Measurements from ENCODE around the gene TCF12. TPM values are rescaled to one million over a fixed set of nuclear protein-coding genes. Genes with fewer than 3 reads are reported as not detected.
A peak's percentile ranks its signal among the peaks of the same experiment; 100 is the strongest.

TCF12 gene
- polyA plus RNA-seq, 3 donors = 15.8 to 52.5 (median 27.6) TPM

DNA sequence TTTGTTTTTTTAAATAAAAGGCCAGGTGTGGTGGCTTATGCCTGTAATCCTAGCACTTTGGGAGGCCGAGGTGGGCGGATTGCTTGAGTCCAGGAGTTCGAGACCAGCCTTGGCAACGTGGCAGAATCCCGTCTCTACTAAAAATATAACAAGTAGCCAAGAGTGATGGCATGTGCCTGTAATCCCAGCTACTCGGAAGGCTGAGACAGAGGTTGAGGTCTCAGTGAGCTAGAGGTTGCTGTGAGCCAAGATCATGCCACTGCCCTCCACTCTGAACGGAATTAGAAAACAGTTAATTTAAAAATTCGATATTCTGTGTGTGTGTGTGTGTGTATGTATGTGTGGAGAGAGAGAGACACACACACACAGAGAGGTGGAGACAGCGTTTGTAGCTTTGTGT, 58.8 kb downstream of the TCF12 start:
- Histone ChIP-seq H4K20me1 (ENCODE audit: insufficient read depth, low read length) (peaks cover 70% of the 10 kb centered on the region), H3K4me1 (ENCODE audit: control insufficient read depth in 1 of 2, insufficient read depth in 2 of 2, low read length in 2 of 2) (no peaks in the 10 kb centered on the region), H3K27ac (ENCODE audit: low read depth in 1 of 2, low read length in 2 of 2) (no peak overlapping the region), H3K4me3 (replicated peaks in 1 of 3; ENCODE audit: low read depth in 2 of 3, low read length in 3 of 3) (no peak overlapping the region), H3K36me3 (replicated peaks in 1 of 2; ENCODE audit: control insufficient read depth in 1 of 2, insufficient read depth in 2 of 2, low read length in 2 of 2) (no peaks in the 10 kb centered on the region), H3K9ac (ENCODE audit: insufficient read depth, low read length, poor library complexity, severe bottlenecking) (no peak overlapping the region), H3K4me2 (replicated peaks; ENCODE audit: extremely low read depth, low read length, poor library complexity, severe bottlenecking) (no peak overlapping the region), H2AFZ (ENCODE audit: insufficient read depth, low read depth, low read length, poor library complexity, severe bottlenecking) (no peak overlapping the region), H3K9me3 (replicated peaks in 1 of 2; ENCODE audit: control insufficient read depth in 1 of 2, insufficient read depth in 1 of 2, low read length in 2 of 2) (no peaks in the 10 kb centered on the region), H3K79me2 (ENCODE audit: insufficient read depth, low read length) (peaks cover 77% of the 10 kb centered on the region), H3K27me3 (ENCODE audit: control insufficient read depth in 2 of 2, insufficient read depth in 2 of 2, low read length in 2 of 2) (no peaks in the 10 kb centered on the region)
- WGBS (ENCODE audit: insufficient coverage) = 99% methylated on average over 9 of the region's 9 CpGs
- H3K4me1 Mint-ChIP-seq = peaks cover 2% of the 10 kb centered on the region
- peak overlapping the region in 2 of 7 donors; percentile 46 to 79 for H3K27ac Mint-ChIP-seq
- peaks cover 0 to 2% of the 10 kb centered on the region in 2 donors for H3K36me3 Mint-ChIP-seq
- no peak overlapping the region for H3K4me3 Mint-ChIP-seq
- H3K9me3 Mint-ChIP-seq = no peaks in the 10 kb centered on the region
- intact Hi-C loops (cut with micrococcal nuclease) = no loop called here
- TF ChIP-seq, protein P1, sequence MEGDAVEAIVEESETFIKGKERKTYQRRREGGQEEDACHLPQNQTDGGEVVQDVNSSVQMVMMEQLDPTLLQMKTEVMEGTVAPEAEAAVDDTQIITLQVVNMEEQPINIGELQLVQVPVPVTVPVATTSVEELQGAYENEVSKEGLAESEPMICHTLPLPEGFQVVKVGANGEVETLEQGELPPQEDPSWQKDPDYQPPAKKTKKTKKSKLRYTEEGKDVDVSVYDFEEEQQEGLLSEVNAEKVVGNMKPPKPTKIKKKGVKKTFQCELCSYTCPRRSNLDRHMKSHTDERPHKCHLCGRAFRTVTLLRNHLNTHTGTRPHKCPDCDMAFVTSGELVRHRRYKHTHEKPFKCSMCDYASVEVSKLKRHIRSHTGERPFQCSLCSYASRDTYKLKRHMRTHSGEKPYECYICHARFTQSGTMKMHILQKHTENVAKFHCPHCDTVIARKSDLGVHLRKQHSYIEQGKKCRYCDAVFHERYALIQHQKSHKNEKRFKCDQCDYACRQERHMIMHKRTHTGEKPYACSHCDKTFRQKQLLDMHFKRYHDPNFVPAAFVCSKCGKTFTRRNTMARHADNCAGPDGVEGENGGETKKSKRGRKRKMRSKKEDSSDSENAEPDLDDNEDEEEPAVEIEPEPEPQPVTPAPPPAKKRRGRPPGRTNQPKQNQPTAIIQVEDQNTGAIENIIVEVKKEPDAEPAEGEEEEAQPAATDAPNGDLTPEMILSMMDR (IDR thresholded peaks at IDR 0.05) = no peak
- DNase-seq = no peak
- H3K27me3 Mint-ChIP-seq (ENCODE audit: low read depth in 3 of 3) = no peaks in the 10 kb centered on the region

DNA sequence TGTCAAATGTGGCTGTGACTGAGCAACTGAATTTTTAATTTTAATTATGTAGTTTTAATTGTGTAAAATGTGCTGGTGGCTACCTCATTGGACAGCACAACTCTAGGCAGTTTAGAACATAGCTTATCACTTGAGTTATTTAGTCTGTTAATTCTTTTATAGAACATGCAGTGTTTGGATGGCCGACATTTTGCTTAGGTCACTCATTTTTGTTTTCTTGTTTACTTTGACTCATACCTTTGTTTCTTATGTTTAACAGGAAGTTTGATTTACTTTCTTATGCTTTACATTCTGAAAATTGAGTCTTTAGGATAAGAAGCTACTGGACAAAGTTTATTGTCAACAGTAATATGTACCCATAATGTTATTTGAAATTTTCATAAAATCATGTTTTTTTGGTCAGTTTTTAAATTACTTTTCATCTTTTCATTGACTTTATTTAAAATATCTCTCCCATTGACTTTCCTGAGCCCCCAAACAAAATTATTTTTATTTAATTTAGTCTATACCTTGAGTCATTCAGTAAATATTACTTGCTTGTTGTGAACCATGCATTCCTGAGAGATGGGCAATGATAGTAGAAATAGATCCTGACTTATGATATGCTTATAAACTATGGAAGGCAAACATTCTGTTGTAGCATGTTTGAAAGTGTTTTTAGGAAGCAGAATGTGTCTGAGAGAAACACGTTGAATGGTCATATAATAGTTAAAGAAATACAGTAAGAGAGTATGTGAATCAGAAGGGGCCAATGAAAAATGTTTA, 60.6 kb downstream of the TCF12 start:
- no CpG with 5 or more reads among the region's 2 CpGs for WGBS (ENCODE audit: insufficient coverage)
- no peak overlapping the region for H3K4me2 ChIP-seq (replicated peaks; ENCODE audit: extremely low read depth, low read length, poor library complexity, severe bottlenecking)
- no peaks in the 10 kb centered on the region for H3K9me3 ChIP-seq (replicated peaks in 1 of 2; ENCODE audit: control insufficient read depth in 1 of 2, insufficient read depth in 1 of 2, low read length in 2 of 2)
- H3K9ac ChIP-seq (ENCODE audit: insufficient read depth, low read length, poor library complexity, severe bottlenecking) = no peak overlapping the region
- TF ChIP-seq, protein P1 (IDR thresholded peaks at IDR 0.05) = no peak
- peaks cover 10 to 16% of the 10 kb centered on the region in 2 donors for H3K4me1 ChIP-seq (ENCODE audit: control insufficient read depth in 1 of 2, insufficient read depth in 2 of 2, low read length in 2 of 2)
- Mint-ChIP-seq H3K9me3 (no peaks in the 10 kb centered on the region), H3K4me3 (no peak overlapping the region), H3K27me3 (ENCODE audit: low read depth in 3 of 3) (no peaks in the 10 kb centered on the region), H3K4me1 (peaks cover 13% of the 10 kb centered on the region), H3K36me3 (peaks cover 0 to 2% of the 10 kb centered on the region in 2 donors), H3K27ac (no peak overlapping the region)
- intact Hi-C loops (cut with micrococcal nuclease) = no loop called here
- DNase-seq = no peak
- H3K36me3 ChIP-seq (replicated peaks in 1 of 2; ENCODE audit: control insufficient read depth in 1 of 2, insufficient read depth in 2 of 2, low read length in 2 of 2) = no peaks in the 10 kb centered on the region
- no peak overlapping the region for H2AFZ ChIP-seq (ENCODE audit: insufficient read depth, low read depth, low read length, poor library complexity, severe bottlenecking)
- H3K79me2 ChIP-seq (ENCODE audit: insufficient read depth, low read length) = peaks cover 88% of the 10 kb centered on the region
- H3K27me3 ChIP-seq (ENCODE audit: control insufficient read depth in 2 of 2, insufficient read depth in 2 of 2, low read length in 2 of 2) = no peaks in the 10 kb centered on the region
- no peak overlapping the region for H3K27ac ChIP-seq (ENCODE audit: low read depth in 1 of 2, low read length in 2 of 2)
- H3K4me3 ChIP-seq (replicated peaks in 1 of 3; ENCODE audit: low read depth in 2 of 3, low read length in 3 of 3) = no peak overlapping the region
- H4K20me1 ChIP-seq (ENCODE audit: insufficient read depth, low read length) = peaks cover 73% of the 10 kb centered on the region

All from CD14-positive monocyte (primary cell).